PC-9 (cell line): ENCODE results near the gene RNF41. TPM values are rescaled to one million over a fixed set of nuclear protein-coding genes. Genes with fewer than 3 reads are reported as not detected.

ENCODE experiments used
- BruUV-seq: library from RNA; stranded (reverse); fragments of 400-500 nt; replicated peaks from 2 replicates; lab custom pipeline; 2021; lab: Mats Ljungman, UMichigan
- CTCF ChIA-PET: fragments of 300-600 bp; sonication (Branson Sonifier 250); formaldehyde crosslinking; loops from one replicate; lab custom pipeline; 2022; ENCODE audit warnings: antibody characterized with exemption; lab: Charles Lee
- POLR2A ChIA-PET: fragments of 300-600 bp; sonication (Branson Sonifier 250); formaldehyde crosslinking; loops from one replicate; lab custom pipeline; 2022; ENCODE audit warnings: antibody characterized with exemption; ENCODE audit not compliant: unreplicated experiment; lab: Charles Lee
- DNase-seq, 2 experiments: peaks; one replicate each; pipeline versions ENCODE4 v3.0.0 to v3.0.0-alpha.2; 2015 to 2022; ENCODE audit warnings: mixed read lengths in 1 of 2
- H2AFZ ChIP-seq: fragments of 200-600 bp; sonication (generic); 2 replicates; pipeline ENCODE4 v1.8.1; 2017; ENCODE audit warnings: antibody characterized with exemption
- H3F3A ChIP-seq: fragments of 200-600 bp; sonication (generic); 2 replicates; pipeline ENCODE4 v1.8.1; 2017; ENCODE audit warnings: antibody characterized with exemption, mild to moderate bottlenecking, low read depth; ENCODE audit not compliant: insufficient read depth
- H3K27ac ChIP-seq: fragments of 200-600 bp; sonication (generic); 2 replicates; pipeline ENCODE4 v1.6.1; 2016; ENCODE audit warnings: mixed run types
- H3K27me3 ChIP-seq: fragments of 200-600 bp; sonication (generic); 2 replicates; pipeline ENCODE4 v1.6.1; 2016; ENCODE audit warnings: low read depth, mixed run types; ENCODE audit not compliant: insufficient read depth
- H3K36me3 ChIP-seq: fragments of 200-600 bp; sonication (generic); 2 replicates; pipeline ENCODE4 v1.6.1; 2016; ENCODE audit warnings: low read depth, mixed run types
- H3K4me1 ChIP-seq: fragments of 200-600 bp; sonication (generic); replicated peaks from 2 replicates; pipeline ENCODE4 v1.6.1; 2016; ENCODE audit warnings: mixed run types; ENCODE audit not compliant: insufficient read depth
- H3K4me2 ChIP-seq: fragments of 200-600 bp; sonication (generic); 2 replicates; pipeline ENCODE4 v1.6.1; 2017; ENCODE audit warnings: mixed run types
- H3K4me3 ChIP-seq: fragments of 200-600 bp; sonication (generic); 2 replicates; pipeline ENCODE4 v1.6.1; 2016; ENCODE audit warnings: mixed run types
- H3K79me2 ChIP-seq: fragments of 200-600 bp; sonication (generic); 2 replicates; pipeline ENCODE4 v1.6.1; 2017; ENCODE audit warnings: low read depth, mixed run types
- H3K9me2 ChIP-seq: fragments of 200-600 bp; sonication (generic); 2 replicates; pipeline ENCODE4 v1.8.1; 2017; ENCODE audit warnings: mild to moderate bottlenecking; ENCODE audit not compliant: insufficient read depth
- H3K9me3 ChIP-seq: fragments of 200-600 bp; sonication (generic); 2 replicates; pipeline ENCODE4 v1.8.1; 2016; ENCODE audit warnings: low read depth; ENCODE audit not compliant: insufficient read depth
- H4K20me1 ChIP-seq: fragments of 200-600 bp; sonication (generic); 2 replicates; pipeline ENCODE4 v1.8.1; 2017; ENCODE audit not compliant: insufficient read depth
- EZH2 ChIP-seq: fragments of 200-600 bp; sonication (generic); IDR thresholded peaks from 2 replicates; pipeline ENCODE4 v1.8.0; 2017; ENCODE audit warnings: antibody characterized with exemption, low read depth
- intact Hi-C: fragments of 100-400 bp; cut with micrococcal nuclease; formaldehyde crosslinking; loops from one replicate; pipeline ENCODE4 v1.10.0; 2022; ENCODE audit not compliant: unreplicated experiment
- total RNA-seq: library from RNA; stranded (reverse); gene quantifications from 2 replicates; pipeline ENCODE4 v1.2.3, GENCODE V29; 2021
- TF ChIP-seq, protein P1 (sequence below): fragments of 200-600 bp; sonication (generic); conservative IDR thresholded peaks from 2 replicates; pipeline ENCODE4 v1.6.1; 2017; ENCODE audit warnings: mixed run types, antibody characterized with exemption, mild to moderate bottlenecking, moderate library complexity

Gene RNF41
- total RNA-seq, 1 experiment from 2014 or later, result 33.4 TPM

DNA sequence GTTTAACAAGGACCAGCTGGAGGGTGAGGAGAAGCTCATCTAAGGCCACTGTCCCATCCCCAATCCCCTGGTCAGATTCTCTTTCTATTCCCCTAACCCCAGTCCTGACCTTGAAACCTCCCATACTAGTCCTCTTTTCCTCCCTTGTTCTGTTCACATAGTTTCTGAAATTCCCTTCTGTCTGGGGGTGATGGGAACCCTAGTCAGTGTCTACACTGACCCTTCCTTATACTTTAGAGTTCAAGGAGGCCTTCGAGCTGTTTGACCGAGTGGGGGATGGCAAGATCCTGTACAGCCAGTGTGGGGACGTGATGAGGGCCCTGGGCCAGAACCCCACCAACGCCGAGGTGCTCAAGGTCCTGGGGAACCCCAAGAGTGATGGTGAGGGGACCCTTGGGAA lies 66.9 kb downstream of the RNF41 start:
- Histone ChIP-seq H3F3A (peaks cover 32% of the 10 kb centered on the region), H3K9me2 (no peaks in the 10 kb centered on the region), H3K9me3 (no peaks in the 10 kb centered on the region), H2AFZ (no peak overlapping the region), H3K4me1 (peaks cover 36% of the 10 kb centered on the region), H4K20me1 (peaks cover 7% of the 10 kb centered on the region), H3K27me3 (no peaks in the 10 kb centered on the region), H3K79me2 (peaks cover 25% of the 10 kb centered on the region), H3K36me3 (peaks cover 6% of the 10 kb centered on the region), H3K4me2 (no peak overlapping the region), H3K27ac (no peak overlapping the region), H3K4me3 (no peak overlapping the region)
- no TSS peak for BruUV-seq
- intact Hi-C loops, result loop anchor here (5.0 kb wide), 1 partner anchor 38 kb away; the partner anchor contains the start of genes RPL41 and ZC3H10
- DNase-seq, result no peak
- ChIA-PET POLR2A (interaction anchor here (0.7 kb wide), 1 partner anchor 8 kb away, joined by 4 read pairs; no protein-coding TSS in a partner anchor), CTCF (no interaction called here)
- TF ChIP-seq, protein P1, sequence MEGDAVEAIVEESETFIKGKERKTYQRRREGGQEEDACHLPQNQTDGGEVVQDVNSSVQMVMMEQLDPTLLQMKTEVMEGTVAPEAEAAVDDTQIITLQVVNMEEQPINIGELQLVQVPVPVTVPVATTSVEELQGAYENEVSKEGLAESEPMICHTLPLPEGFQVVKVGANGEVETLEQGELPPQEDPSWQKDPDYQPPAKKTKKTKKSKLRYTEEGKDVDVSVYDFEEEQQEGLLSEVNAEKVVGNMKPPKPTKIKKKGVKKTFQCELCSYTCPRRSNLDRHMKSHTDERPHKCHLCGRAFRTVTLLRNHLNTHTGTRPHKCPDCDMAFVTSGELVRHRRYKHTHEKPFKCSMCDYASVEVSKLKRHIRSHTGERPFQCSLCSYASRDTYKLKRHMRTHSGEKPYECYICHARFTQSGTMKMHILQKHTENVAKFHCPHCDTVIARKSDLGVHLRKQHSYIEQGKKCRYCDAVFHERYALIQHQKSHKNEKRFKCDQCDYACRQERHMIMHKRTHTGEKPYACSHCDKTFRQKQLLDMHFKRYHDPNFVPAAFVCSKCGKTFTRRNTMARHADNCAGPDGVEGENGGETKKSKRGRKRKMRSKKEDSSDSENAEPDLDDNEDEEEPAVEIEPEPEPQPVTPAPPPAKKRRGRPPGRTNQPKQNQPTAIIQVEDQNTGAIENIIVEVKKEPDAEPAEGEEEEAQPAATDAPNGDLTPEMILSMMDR, result no peak
- TF ChIP-seq EZH2, result no peak

GRCh38 chr12:56154246-56154771 lies 67.4 kb downstream of the RNF41 start:
- Histone ChIP-seq H3K9me3 (no peaks in the 10 kb centered on the region), H3K9me2 (no peaks in the 10 kb centered on the region)

DNA sequence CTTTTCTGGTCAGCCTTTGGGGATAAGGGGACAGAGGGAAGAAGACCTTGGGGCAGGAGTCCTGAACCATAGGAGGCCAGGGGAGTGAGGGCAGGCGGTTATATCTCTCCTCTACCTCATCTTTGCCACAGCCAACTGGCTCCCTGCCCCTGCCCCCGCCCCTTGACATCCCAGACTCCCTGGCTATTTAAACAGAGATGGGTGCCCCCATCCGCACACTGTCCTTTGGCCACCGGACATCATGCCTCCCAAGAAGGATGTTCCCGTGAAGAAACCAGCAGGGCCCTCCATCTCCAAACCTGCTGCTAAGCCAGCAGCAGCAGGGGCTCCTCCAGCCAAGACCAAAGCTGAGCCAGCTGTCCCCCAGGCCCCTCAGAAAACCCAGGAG lies 68.0 kb downstream of the RNF41 start:
- no TSS peak for BruUV-seq
- CTCF ChIA-PET, result interaction anchor here (0.7 kb wide), 1 partner anchor 418 kb away, joined by 3 read pairs; no protein-coding TSS in a partner anchor
- TF ChIP-seq EZH2, result no peak
- TF ChIP-seq, protein P1, result no peak
- peaks cover 14% of the 10 kb centered on the region for H3K79me2 ChIP-seq
- H3K9me3 ChIP-seq, result no peaks in the 10 kb centered on the region
- peaks cover 23% of the 10 kb centered on the region; the same call in 1 of the 2 replicates for H3F3A ChIP-seq
- H3K4me3 ChIP-seq, result peak overlapping the region; percentile 77; the same call in 1 of the 2 replicates
- H3K4me2 ChIP-seq, result peak overlapping the region; percentile 88
- DNase-seq, result no peak
- peaks cover 29% of the 10 kb centered on the region for H3K4me1 ChIP-seq
- no peak overlapping the region for H2AFZ ChIP-seq
- no peaks in the 10 kb centered on the region for H3K9me2 ChIP-seq
- H3K27ac ChIP-seq, result no peak overlapping the region
- POLR2A ChIA-PET, result interaction anchor here (0.6 kb wide), 1 partner anchor 306 kb away, joined by 3 read pairs; no protein-coding TSS in a partner anchor
- H4K20me1 ChIP-seq, result no peaks in the 10 kb centered on the region
- H3K36me3 ChIP-seq, result no peaks in the 10 kb centered on the region
- H3K27me3 ChIP-seq, result no peaks in the 10 kb centered on the region
- intact Hi-C loops, result no loop called here

More at GRCh38 chr12:56154246-56154771, 67.4 kb downstream of the RNF41 start:
- Histone ChIP-seq H3K27me3 (no peaks in the 10 kb centered on the region), H3K36me3 (peaks cover under 1% of the 10 kb centered on the region; the same call in 1 of the 2 replicates), H3K4me2 (no peak overlapping the region), H3K27ac (no peak overlapping the region), H4K20me1 (peaks cover 2% of the 10 kb centered on the region), H3K4me1 (peaks cover 31% of the 10 kb centered on the region), H3K4me3 (no peak overlapping the region), H3K79me2 (peaks cover 20% of the 10 kb centered on the region), H2AFZ (no peak overlapping the region), H3F3A (peaks cover 27% of the 10 kb centered on the region)
- no peak for TF ChIP-seq EZH2
- TF ChIP-seq, protein P1, result no peak
- CTCF ChIA-PET, result no interaction called here
- BruUV-seq, result no TSS peak
- intact Hi-C loops, result no loop called here
- no peak for DNase-seq
- POLR2A ChIA-PET, result interaction anchor here (0.6 to 0.7 kb wide), 2 partner anchors 8 to 306 kb away, joined by 3 to 4 read pairs; no protein-coding TSS in a partner anchor
